Neural cell (in vitro differentiated cells): ENCODE measurements around the gene ITGA2B.

ENCODE experiments used
- CTCF ChIP-seq: fragments of 450-650 bp; IDR thresholded peaks from 2 replicates; pipeline ENCODE4 v1.5.1; 2014; ENCODE audit warnings: antibody characterized with exemption, mild to moderate bottlenecking, moderate library complexity; ENCODE audit not compliant: poor library complexity, severe bottlenecking
- EP300 ChIP-seq: fragments of 450-650 bp; conservative IDR thresholded peaks from 2 replicates; pipeline ENCODE4 v1.6.1; 2014; ENCODE audit warnings: antibody characterized with exemption, mild to moderate bottlenecking, moderate library complexity; ENCODE audit not compliant: poor library complexity, severe bottlenecking
- EZH2 ChIP-seq: fragments of 200-600, 300-800 bp; shearing (Covaris generic), sonication (generic); IDR thresholded peaks from 2 replicates; pipeline ENCODE4 v1.6.1; 2014; ENCODE audit warnings: antibody characterized with exemption, low read length, borderline replicate concordance, mild to moderate bottlenecking; ENCODE audit not compliant: insufficient read depth, poor library complexity, severe bottlenecking
- MXI1 ChIP-seq: fragments of 450-650 bp; conservative IDR thresholded peaks from 2 replicates; pipeline ENCODE4 v1.6.1; 2014; ENCODE audit warnings: antibody characterized with exemption, mild to moderate bottlenecking; ENCODE audit not compliant: poor library complexity, severe bottlenecking
- POLR2AphosphoS5 ChIP-seq: IDR thresholded peaks from 2 replicates; pipeline ENCODE4 v1.6.1; 2012
- RAD21 ChIP-seq: fragments of 450-650 bp; conservative IDR thresholded peaks from 2 replicates; pipeline ENCODE4 v1.6.1; 2014; ENCODE audit warnings: antibody characterized with exemption, mild to moderate bottlenecking, moderate library complexity
- SMC3 ChIP-seq: fragments of 450-650 bp; conservative IDR thresholded peaks from 2 replicates; pipeline ENCODE4 v1.6.1; 2014; ENCODE audit warnings: antibody characterized with exemption, mild to moderate bottlenecking, moderate library complexity; ENCODE audit not compliant: poor library complexity
- TAF1 ChIP-seq: IDR thresholded peaks from 2 replicates; pipeline ENCODE4 v1.6.1; 2012; ENCODE audit warnings: low read depth
- TF ChIP-seq, protein P1 (sequence below): IDR thresholded peaks from 2 replicates; pipeline ENCODE4 v1.6.1; 2012; ENCODE audit warnings: borderline replicate concordance

DNA sequence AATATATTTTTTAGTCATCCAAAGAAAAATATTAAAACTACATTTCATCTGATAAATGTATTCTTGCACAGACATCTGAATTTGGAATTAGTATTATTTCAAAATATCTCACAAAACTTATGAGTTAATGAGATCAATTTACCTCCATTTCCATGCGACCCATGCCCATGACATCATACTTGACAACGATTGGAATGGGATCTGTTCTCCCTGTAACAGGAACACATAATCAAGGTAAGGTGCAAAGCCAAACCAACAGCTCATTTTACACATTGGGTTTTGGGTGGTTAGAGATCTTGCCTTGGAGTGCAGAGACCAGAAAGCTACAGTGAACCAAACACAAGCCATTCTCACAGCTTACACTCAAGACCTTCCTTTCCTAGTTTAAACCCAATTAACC, 46.9 kb upstream of the ITGA2B start:
- TF ChIP-seq CTCF (no peak), EZH2 (no peak), POLR2AphosphoS5 (no peak), TAF1 (no peak), EP300 (no peak), RAD21 (no peak), SMC3 (no peak), MXI1 (no peak)
- TF ChIP-seq, protein P1, sequence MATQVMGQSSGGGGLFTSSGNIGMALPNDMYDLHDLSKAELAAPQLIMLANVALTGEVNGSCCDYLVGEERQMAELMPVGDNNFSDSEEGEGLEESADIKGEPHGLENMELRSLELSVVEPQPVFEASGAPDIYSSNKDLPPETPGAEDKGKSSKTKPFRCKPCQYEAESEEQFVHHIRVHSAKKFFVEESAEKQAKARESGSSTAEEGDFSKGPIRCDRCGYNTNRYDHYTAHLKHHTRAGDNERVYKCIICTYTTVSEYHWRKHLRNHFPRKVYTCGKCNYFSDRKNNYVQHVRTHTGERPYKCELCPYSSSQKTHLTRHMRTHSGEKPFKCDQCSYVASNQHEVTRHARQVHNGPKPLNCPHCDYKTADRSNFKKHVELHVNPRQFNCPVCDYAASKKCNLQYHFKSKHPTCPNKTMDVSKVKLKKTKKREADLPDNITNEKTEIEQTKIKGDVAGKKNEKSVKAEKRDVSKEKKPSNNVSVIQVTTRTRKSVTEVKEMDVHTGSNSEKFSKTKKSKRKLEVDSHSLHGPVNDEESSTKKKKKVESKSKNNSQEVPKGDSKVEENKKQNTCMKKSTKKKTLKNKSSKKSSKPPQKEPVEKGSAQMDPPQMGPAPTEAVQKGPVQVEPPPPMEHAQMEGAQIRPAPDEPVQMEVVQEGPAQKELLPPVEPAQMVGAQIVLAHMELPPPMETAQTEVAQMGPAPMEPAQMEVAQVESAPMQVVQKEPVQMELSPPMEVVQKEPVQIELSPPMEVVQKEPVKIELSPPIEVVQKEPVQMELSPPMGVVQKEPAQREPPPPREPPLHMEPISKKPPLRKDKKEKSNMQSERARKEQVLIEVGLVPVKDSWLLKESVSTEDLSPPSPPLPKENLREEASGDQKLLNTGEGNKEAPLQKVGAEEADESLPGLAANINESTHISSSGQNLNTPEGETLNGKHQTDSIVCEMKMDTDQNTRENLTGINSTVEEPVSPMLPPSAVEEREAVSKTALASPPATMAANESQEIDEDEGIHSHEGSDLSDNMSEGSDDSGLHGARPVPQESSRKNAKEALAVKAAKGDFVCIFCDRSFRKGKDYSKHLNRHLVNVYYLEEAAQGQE: no peak
